Activated CD4-positive, alpha-beta memory T cell treated with anti-CD3 and anti-CD28 coated beads, Interleukin-2, amount 10 ng/mL, durations not matched to agents 7 days and 5 days (primary cell): ENCODE measurements around the gene DDIT4. TPM values are rescaled to one million over a fixed set of nuclear protein-coding genes. Genes with fewer than 3 reads are reported as not detected.
A peak's percentile ranks its signal among the peaks of the same experiment; 100 is the strongest.
"Not testable (repeated sequence)": the region's sequence is repeated elsewhere in the genome, so short reads cannot be mapped to it uniquely, and the experiment has no call there.

ENCODE experiments used
- CTCF ChIA-PET: fragments of 350-600 bp; sonication (Branson Sonifier 250); formaldehyde crosslinking; loops from one replicate; lab custom pipeline; 2021; ENCODE audit warnings: antibody characterized with exemption, inconsistent platforms; lab: Charles Lee
- POLR2A ChIA-PET: fragments of 350-600 bp; sonication (Branson Sonifier 250); formaldehyde crosslinking; loops from one replicate; lab custom pipeline; 2021; ENCODE audit warnings: antibody characterized with exemption; lab: Charles Lee
- DNase-seq: peaks from one replicate; pipeline ENCODE4 v3.0.0-alpha.2; 2020
- H3K27ac Mint-ChIP-seq: one replicate; pipeline ENCODE4 v1.8.0; 2021; ENCODE audit warnings: mild to moderate bottlenecking, mixed read lengths
- H3K27me3 Mint-ChIP-seq: one replicate; pipeline ENCODE4 v1.8.0; 2021; ENCODE audit warnings: mixed read lengths
- H3K36me3 Mint-ChIP-seq: one replicate; pipeline ENCODE4 v1.8.0; 2021; ENCODE audit warnings: low read depth, mixed read lengths
- H3K4me1 Mint-ChIP-seq: one replicate; pipeline ENCODE4 v1.8.0; 2021; ENCODE audit warnings: mixed read lengths
- H3K4me3 Mint-ChIP-seq: one replicate; pipeline ENCODE4 v1.8.0; 2021; ENCODE audit warnings: mild to moderate bottlenecking, mixed read lengths
- H3K9me3 Mint-ChIP-seq: one replicate; pipeline ENCODE4 v1.8.0; 2021; ENCODE audit warnings: mixed read lengths
- total RNA-seq, 2 experiments: library from RNA; stranded (reverse); gene quantifications; one replicate each; pipeline ENCODE4 v1.2.3, GENCODE V29; 2021

The DDIT4 gene
- total RNA-seq, 2 experiments from 2014 or later = 475 to 481 TPM

DNA sequence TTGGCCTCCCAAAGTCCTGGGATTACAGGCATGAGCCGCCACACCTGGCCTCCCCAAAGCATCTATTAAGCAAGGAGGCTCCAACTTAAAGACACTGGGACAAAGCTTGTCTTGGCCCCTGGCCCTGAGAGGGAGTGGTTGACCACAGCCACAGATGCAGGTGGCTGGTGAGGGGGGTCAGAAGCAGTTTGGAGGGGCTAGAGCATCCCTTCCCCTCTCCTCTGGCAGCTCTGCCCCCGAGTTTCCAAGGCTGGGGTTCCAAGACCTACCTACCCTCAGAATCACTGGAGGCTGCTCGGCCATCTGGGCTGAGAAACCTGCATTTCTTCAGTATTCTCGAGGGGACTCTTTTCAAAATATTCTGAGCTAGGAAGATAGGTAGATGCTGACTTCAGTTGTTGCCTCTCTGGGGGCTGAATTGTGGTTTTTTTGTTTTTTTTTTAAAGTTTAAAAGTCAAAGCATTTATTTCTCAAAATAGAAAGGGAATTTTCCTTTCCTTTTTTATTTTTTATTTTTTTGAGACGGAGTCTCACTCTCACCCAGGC lies 32.6 kb downstream of the DDIT4 start:
- Mint-ChIP-seq H3K27me3 (no peaks in the 10 kb centered on the region), H3K4me1 (peaks cover 73% of the 10 kb centered on the region), H3K36me3 (no peaks in the 10 kb centered on the region), H3K27ac (peak overlapping the region; percentile 96), H3K4me3 (no peak overlapping the region), H3K9me3 (peaks cover under 1% of the 10 kb centered on the region)
- DNase-seq = no peak
- ChIA-PET POLR2A (interaction anchor here (0.8 to 23.5 kb wide), 10 partner anchors 9 to 90 kb away, joined by 3 to 448 read pairs (median 9); partner anchors contain the start of genes ANAPC16, ASCC1 and DDIT4), CTCF (interaction anchor here (0.8 to 3.3 kb wide), 4 partner anchors 13 to 46 kb away, joined by 4 to 10 read pairs (median 6); no protein-coding TSS in a partner anchor)

DNA sequence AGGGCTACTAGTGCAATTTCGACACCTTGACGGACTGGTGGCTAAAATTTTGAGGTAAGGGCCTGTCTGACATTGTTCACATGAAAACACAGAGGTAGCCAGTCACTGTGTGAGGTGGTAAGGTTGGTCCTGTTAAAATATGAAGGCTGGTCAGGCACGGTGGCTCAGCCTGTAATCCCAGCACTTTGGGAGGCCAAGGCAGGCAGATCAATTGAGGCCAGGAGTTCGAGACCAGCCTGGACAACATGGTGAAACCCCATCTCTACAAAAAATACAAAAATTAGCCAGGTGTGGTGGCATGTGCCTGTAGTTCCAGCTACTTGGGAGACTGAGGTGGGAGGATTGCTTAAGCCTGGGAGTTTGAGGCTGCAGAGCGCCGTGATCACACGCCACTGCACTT lies 34.0 kb downstream of the DDIT4 start:
- H3K36me3 Mint-ChIP-seq, H3K27me3 Mint-ChIP-seq, DNase-seq, H3K9me3 Mint-ChIP-seq, H3K4me3 Mint-ChIP-seq: not testable (repeated sequence)
- H3K4me1 Mint-ChIP-seq = peaks cover 72% of the 10 kb centered on the region
- H3K27ac Mint-ChIP-seq = peak overlapping the region; percentile 76
- CTCF ChIA-PET = interaction anchor here (1.2 to 2.0 kb wide), 3 partner anchors 12 to 33 kb away, joined by 3 to 14 read pairs (median 7); partner anchors contain the start of gene DDIT4
- POLR2A ChIA-PET = interaction anchor here (1.2 to 23.5 kb wide), 8 partner anchors 10 to 59 kb away, joined by 3 to 448 read pairs (median 7); no protein-coding TSS in a partner anchor

DNA sequence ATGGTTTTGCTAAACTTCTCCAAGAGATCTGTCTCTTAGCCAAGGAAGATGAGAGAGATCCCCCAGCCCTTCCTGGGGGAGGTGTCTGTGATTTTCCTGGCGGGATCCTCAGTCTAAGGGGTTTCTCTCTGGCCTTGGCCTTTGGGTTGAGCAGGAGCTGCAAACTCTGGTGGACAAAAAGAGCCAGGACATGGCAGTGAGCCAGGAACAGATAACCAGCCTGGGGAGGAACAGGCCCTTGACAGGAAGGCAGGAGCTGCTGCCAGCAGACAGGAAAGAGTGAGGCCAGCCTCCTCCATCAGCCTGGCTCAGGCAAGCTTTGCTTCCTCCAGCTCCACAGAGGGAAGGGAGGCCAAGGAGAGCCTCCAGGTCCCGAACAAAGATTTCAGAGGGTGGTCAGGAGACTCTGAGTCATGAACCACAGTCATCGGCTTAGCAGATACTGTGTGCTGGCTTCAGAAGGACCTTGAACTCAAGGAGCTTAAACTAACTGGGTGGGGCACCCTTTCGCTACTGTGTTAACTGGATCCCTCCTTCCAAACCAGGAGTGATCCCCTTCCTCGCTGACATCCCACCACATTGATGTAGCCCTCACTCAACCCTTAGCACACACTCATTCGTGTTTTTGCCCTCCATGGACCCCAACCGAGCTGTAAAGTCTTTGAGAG lies 34.7 kb downstream of the DDIT4 start:
- H3K36me3 Mint-ChIP-seq = no peaks in the 10 kb centered on the region
- peak; percentile 55 for DNase-seq
- POLR2A ChIA-PET = interaction anchor here (0.7 to 23.5 kb wide), 11 partner anchors 9 to 60 kb away, joined by 3 to 448 read pairs (median 6); partner anchors contain the start of gene DDIT4
- peak overlapping the region; percentile 76 for H3K27ac Mint-ChIP-seq
- CTCF ChIA-PET = interaction anchor here (0.5 to 2.0 kb wide), 7 partner anchors 8 to 220 kb away, joined by 3 to 14 read pairs (median 4); partner anchors contain the start of genes DDIT4 and SPOCK2
- no peaks in the 10 kb centered on the region for H3K9me3 Mint-ChIP-seq
- H3K4me3 Mint-ChIP-seq = no peak overlapping the region
- peaks cover 67% of the 10 kb centered on the region for H3K4me1 Mint-ChIP-seq
- H3K27me3 Mint-ChIP-seq = no peaks in the 10 kb centered on the region

DNA sequence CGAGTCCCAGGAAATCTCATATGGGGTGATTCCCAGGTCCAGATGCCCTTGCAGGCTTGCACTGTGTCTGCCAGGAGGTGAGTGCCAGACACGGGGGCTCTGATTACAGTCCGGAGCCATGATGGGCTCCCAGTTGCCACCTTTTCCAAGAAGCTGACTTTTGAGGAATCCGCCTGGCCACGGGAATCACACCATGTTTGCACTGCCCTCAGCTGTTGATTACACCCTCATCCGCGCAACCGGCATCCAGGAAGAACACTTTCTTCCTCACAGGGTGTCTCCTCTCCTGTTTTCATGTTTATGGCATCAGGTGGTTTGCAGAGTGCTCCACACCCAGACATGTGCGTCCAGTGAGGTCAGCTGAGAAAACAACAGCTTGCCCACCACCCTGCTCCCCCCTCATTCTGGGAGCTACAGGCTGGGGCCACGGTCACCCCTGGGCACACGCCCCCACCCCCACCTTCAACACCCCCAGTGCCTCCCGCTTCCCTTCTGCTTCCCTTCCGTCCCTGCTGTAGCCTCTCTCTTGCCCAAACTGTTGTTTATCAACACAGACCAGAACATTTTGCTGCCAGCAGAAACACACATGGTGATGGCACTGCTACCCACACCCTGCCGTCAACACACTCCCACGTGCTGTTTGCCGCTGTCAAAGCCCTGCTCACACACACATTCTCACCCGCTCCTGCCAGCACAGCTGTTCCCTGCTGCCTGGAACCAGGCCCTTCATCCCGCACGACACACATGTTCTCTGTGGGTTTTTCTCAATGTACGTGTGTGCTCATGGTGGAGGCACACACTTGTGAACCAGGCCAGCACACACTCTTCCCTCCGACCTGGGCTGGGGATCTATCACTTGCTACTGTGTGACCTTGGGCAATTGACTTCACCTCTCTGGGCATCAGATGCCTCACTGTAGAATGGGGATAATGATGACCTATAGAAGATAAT lies 35.8 kb downstream of the DDIT4 start:
- Mint-ChIP-seq H3K4me3 (no peak overlapping the region), H3K27me3 (no peaks in the 10 kb centered on the region), H3K4me1 (peaks cover 59% of the 10 kb centered on the region), H3K36me3 (no peaks in the 10 kb centered on the region), H3K9me3 (no peaks in the 10 kb centered on the region), H3K27ac (peak overlapping the region; percentile 76)
- DNase-seq = no peak
- ChIA-PET CTCF (interaction anchor here (0.6 to 2.0 kb wide), 4 partner anchors 10 to 17 kb away, joined by 3 to 14 read pairs (median 4); no protein-coding TSS in a partner anchor), POLR2A (interaction anchor here (0.7 to 23.5 kb wide), 7 partner anchors 8 to 36 kb away, joined by 4 to 448 read pairs (median 7); partner anchors contain the start of gene DDIT4)

DNA sequence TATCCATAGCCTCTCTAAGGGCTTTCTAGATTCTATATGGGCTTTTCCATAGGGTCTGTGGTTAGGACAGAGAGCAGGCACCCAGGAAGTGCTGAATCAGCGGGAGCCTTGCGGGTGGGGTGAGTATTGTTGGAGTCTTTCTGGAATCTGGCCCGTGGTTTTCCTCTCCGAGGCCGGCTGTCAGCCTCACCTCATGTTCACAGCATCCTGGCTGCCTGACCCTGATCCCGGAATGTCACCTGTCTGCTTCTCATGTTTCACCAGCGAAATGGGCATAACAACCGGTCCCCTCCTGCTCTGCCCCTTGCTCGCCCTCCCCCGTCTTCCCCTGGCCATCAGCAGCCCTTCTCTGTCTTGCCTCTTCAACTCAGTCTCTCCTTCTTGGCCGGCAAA lies 36.5 kb downstream of the DDIT4 start:
- Mint-ChIP-seq H3K27me3 (no peaks in the 10 kb centered on the region), H3K9me3 (no peaks in the 10 kb centered on the region), H3K36me3 (no peaks in the 10 kb centered on the region), H3K27ac (no peak overlapping the region), H3K4me3 (no peak overlapping the region), H3K4me1 (peaks cover 55% of the 10 kb centered on the region)
- ChIA-PET POLR2A (interaction anchor here (5.9 to 23.5 kb wide), 3 partner anchors 7 to 13 kb away, joined by 57 to 448 read pairs (median 448); no protein-coding TSS in a partner anchor), CTCF (interaction anchor here (0.6 kb wide), 2 partner anchors 26 to 48 kb away, joined by 3 read pairs; no protein-coding TSS in a partner anchor)
- no peak for DNase-seq

DNA sequence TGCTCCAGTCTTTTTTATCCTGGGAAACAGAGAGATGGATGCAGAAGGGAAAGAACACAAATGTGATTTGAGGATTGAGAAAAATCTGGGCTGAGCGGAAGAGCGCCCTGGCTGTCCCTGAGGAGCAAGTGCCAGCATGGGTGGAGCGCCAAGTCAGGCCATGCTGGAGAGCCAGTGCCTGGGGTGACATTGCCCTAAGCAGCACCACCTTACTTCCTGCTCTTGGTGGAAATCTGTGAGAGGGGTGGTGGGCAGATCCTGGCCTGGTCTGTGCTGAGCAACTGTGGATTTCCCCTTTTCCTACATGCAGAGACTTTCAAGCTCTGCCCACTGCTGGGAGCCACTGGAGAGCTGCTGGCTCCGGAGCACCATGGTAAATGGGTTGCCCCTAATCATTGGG lies 36.9 kb downstream of the DDIT4 start:
- ChIA-PET CTCF (interaction anchor here (0.6 kb wide), 2 partner anchors 27 to 49 kb away, joined by 3 read pairs; no protein-coding TSS in a partner anchor), POLR2A (interaction anchor here (0.6 to 23.5 kb wide), 4 partner anchors 7 to 130 kb away, joined by 4 to 448 read pairs (median 226); no protein-coding TSS in a partner anchor)
- Mint-ChIP-seq H3K27me3 (no peaks in the 10 kb centered on the region), H3K36me3 (no peaks in the 10 kb centered on the region), H3K4me3 (no peak overlapping the region), H3K4me1 (peaks cover 54% of the 10 kb centered on the region), H3K27ac (no peak overlapping the region), H3K9me3 (no peaks in the 10 kb centered on the region)
- DNase-seq = no peak

DNA sequence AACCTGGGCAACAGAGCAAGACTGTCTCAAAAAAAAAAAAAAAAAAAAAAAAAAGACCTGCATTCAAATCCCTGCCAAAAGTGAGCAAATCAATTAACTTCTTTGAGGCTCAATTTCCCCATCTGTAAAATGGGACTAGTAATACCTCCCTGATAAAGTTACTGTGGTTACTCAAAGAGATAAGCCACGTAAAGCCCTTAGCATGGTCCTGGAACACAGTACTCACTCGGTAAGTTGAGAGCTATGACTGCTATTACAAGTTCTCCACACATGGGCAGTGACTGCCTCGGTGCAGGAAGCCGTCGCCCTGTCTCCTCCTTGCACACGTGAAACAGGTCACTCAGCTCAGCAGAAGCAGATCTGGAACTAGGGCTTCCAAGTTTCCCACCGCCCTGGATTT lies 37.9 kb downstream of the DDIT4 start:
- ChIA-PET POLR2A (interaction anchor here (1.0 to 23.5 kb wide), 7 partner anchors 6 to 51 kb away, joined by 3 to 448 read pairs (median 4); partner anchors contain the start of gene DDIT4), CTCF (interaction anchor here (0.7 to 1.1 kb wide), 3 partner anchors 37 to 178 kb away, joined by 3 read pairs; no protein-coding TSS in a partner anchor)
- Mint-ChIP-seq H3K4me1 (peaks cover 57% of the 10 kb centered on the region), H3K9me3 (no peaks in the 10 kb centered on the region), H3K27me3 (no peaks in the 10 kb centered on the region), H3K36me3 (peaks cover 5% of the 10 kb centered on the region), H3K27ac (no peak overlapping the region), H3K4me3 (no peak overlapping the region)
- DNase-seq = no peak

DNA sequence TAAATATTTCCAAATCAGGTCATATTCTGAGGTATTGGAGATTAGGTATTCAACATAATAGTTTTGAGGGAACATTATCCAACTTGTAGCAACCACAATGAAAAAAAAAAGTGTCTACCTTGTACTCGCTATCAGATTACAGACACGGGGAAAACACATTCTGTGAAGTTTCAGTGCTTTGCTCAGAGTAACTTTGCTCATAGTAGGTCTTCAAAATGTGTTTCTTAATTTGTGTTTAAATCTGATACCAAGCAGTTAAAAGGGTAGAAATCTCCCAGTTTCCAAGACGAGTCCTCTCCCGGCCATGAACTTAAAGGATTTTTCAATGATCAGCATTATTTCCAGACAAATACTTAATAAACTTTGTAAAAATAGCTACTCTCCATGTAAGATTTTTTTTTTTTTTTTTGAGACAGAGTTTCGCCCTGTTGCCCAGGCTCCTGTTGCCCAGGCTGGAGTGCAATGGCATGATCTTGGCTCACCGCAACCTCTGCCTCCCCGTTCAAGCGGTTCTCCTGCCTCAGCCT lies 39.2 kb downstream of the DDIT4 start:
- no peak overlapping the region for H3K27ac Mint-ChIP-seq
- CTCF ChIA-PET = interaction anchor here (1.2 to 1.4 kb wide), 2 partner anchors 10 to 13 kb away, joined by 3 to 4 read pairs; no protein-coding TSS in a partner anchor
- H3K27me3 Mint-ChIP-seq = no peaks in the 10 kb centered on the region
- no peak overlapping the region for H3K4me3 Mint-ChIP-seq
- H3K9me3 Mint-ChIP-seq = no peaks in the 10 kb centered on the region
- H3K36me3 Mint-ChIP-seq = peaks cover 5% of the 10 kb centered on the region
- POLR2A ChIA-PET = interaction anchor here (14.4 kb wide), 1 partner anchor 12 kb away, joined by 448 read pairs; no protein-coding TSS in a partner anchor
- H3K4me1 Mint-ChIP-seq = peaks cover 58% of the 10 kb centered on the region
- no peak for DNase-seq

DNA sequence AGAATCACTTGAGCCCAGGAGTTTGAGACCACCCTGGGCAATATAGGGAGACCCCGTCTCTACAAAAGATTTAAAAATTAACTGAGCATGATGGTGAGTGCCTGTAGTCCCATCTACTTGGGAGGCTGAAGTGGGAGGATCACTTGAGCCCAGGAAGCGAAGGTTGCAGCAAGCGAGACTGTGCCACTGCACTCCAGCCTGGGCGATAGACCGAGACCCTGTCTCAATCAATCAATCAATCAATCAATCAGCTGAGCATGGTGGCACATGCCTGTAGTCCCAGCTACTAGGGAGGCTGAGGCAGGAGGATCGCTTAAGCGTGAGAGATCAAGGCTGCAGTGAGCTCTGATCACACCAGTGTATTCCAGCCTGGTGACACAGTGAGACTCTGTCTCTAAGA lies 40.5 kb downstream of the DDIT4 start:
- Mint-ChIP-seq H3K36me3 (peaks cover 5% of the 10 kb centered on the region), H3K27ac (no peak overlapping the region), H3K27me3 (no peaks in the 10 kb centered on the region), H3K9me3 (no peaks in the 10 kb centered on the region), H3K4me1 (peaks cover 57% of the 10 kb centered on the region), H3K4me3 (no peak overlapping the region)
- ChIA-PET POLR2A (interaction anchor here (14.4 kb wide), 1 partner anchor 13 kb away, joined by 448 read pairs; no protein-coding TSS in a partner anchor), CTCF (interaction anchor here (1.4 kb wide), 1 partner anchor 12 kb away, joined by 4 read pairs; no protein-coding TSS in a partner anchor)
- no peak for DNase-seq

DNA sequence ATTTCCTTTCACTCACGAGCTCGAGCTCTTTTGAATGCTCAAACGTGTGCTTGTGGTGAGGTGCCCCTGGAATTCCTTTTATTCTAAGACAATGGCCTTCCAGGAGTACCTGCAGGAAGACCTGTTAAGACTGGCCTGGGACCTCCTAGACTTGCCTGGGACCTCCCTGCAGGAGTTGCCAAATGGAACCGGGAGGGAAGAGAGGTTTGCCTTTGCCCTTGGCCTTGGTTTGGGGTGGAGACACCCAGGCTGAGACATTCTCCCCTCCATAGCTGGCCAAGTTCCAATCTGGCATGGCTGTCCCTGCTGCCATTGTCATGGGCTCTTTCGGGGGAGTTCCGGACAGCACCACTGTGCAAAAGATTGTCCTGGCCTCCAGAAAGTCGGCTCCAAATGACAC lies 41.3 kb downstream of the DDIT4 start:
- no peak overlapping the region for H3K4me3 Mint-ChIP-seq
- peaks cover 51% of the 10 kb centered on the region for H3K4me1 Mint-ChIP-seq
- POLR2A ChIA-PET = interaction anchor here (9.2 to 14.4 kb wide), 2 partner anchors 14 to 41 kb away, joined by 104 to 448 read pairs; partner anchors contain the start of gene DDIT4
- no peaks in the 10 kb centered on the region for H3K27me3 Mint-ChIP-seq
- CTCF ChIA-PET = interaction anchor here (0.6 kb wide), 1 partner anchor 843 kb away, joined by 3 read pairs; no protein-coding TSS in a partner anchor
- no peak overlapping the region for H3K27ac Mint-ChIP-seq
- peaks cover 5% of the 10 kb centered on the region for H3K36me3 Mint-ChIP-seq
- DNase-seq = no peak
- H3K9me3 Mint-ChIP-seq = no peaks in the 10 kb centered on the region

DNA sequence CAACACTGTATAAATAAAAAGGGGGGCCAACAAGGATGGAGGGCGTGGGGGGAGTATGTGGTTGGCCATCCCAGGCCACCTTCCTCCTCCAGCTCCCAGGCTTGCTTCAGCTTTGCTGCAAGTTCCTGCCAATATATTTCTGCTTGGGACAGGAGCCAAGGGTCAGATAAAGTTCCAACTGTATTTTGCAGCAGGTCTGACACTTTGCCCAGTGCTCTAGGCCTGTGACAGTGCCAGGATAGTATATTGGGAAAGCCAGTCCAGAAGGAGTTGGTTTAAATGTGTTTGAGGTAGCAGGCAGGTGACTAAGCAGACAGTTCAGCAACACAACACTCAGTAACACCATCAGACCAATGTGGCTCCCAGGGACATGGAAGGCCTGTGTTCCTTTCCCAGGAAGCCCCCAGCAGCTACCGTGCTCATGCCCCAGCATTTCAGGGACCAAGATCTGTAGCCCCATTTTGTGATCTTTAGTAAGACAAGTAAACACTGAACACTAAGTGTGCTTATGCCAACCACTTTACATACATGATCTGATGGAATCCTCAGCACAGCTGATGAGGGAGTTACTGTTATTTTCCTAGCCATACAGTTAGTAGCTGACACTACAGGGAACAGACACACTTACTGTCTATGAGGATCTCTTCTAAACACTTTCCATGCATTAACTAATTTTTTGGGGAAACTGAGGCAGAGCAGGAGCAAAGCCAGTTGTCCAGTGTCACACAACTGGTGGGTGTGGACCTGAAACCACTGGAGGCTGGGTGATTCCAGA lies 42.1 kb downstream of the DDIT4 start:
- Mint-ChIP-seq H3K27ac (peak overlapping the region; percentile 57), H3K4me1 (peaks cover 51% of the 10 kb centered on the region), H3K27me3 (no peaks in the 10 kb centered on the region), H3K4me3 (no peak overlapping the region), H3K36me3 (peaks cover 5% of the 10 kb centered on the region), H3K9me3 (no peaks in the 10 kb centered on the region)
- ChIA-PET POLR2A (interaction anchor here (1.1 to 14.4 kb wide), 3 partner anchors 15 to 68 kb away, joined by 5 to 448 read pairs (median 104); partner anchors contain the start of gene DDIT4), CTCF (interaction anchor here (1.0 kb wide), 1 partner anchor 420 kb away, joined by 3 read pairs; no protein-coding TSS in a partner anchor)
- DNase-seq = no peak
